CD4-positive, alpha-beta memory T cell (primary cell): Measurements from ENCODE around the gene MISP. TPM values are rescaled to one million over a fixed set of nuclear protein-coding genes. Genes with fewer than 3 reads are reported as not detected.

Source experiments
- CTCF ChIA-PET: fragments of 350-600 bp; sonication (Branson Sonifier 250); formaldehyde crosslinking; loops from one replicate; lab custom pipeline; 2021; ENCODE audit warnings: inconsistent platforms; ENCODE audit not compliant: partially characterized antibody; lab: Charles Lee
- POLR2A ChIA-PET: fragments of 350-600 bp; sonication (Branson Sonifier 250); formaldehyde crosslinking; loops from one replicate; lab custom pipeline; 2021; ENCODE audit not compliant: partially characterized antibody; lab: Charles Lee
- DNase-seq, 5 donors: peaks; one replicate each; pipeline versions ENCODE4 v3.0.0 to v3.0.0-alpha.2; 2020 to 2022; ENCODE audit warnings: mixed read lengths in 1 of 5
- H3K27ac ChIP-seq: one replicate; pipeline ENCODE4 v1.7.0; 2013; ENCODE audit warnings: low read depth, low read length
- H3K27me3 ChIP-seq: 2 replicates; pipeline ENCODE4 v1.7.0; 2013; ENCODE audit warnings: mild to moderate bottlenecking, low read length, moderate library complexity; ENCODE audit not compliant: insufficient read depth
- H3K36me3 ChIP-seq: 2 replicates; pipeline ENCODE4 v1.7.0; 2013; ENCODE audit warnings: mild to moderate bottlenecking, low read length, moderate library complexity; ENCODE audit not compliant: insufficient read depth
- H3K4me1 ChIP-seq: 2 replicates; pipeline ENCODE4 v1.7.0; 2013; ENCODE audit warnings: mild to moderate bottlenecking, low read length, moderate library complexity; ENCODE audit not compliant: insufficient read depth
- H3K4me3 ChIP-seq, 2 donors: one replicate each; pipeline ENCODE4 v1.7.0; 2013; ENCODE audit warnings: low read length in 2 of 2, mild to moderate bottlenecking in 1 of 2
- H3K9me3 ChIP-seq, 2 donors: one replicate each; pipeline ENCODE4 v1.7.0; 2013; ENCODE audit warnings: low read length in 2 of 2, control low read depth in 1 of 2; ENCODE audit not compliant: control insufficient read depth in 1 of 2
- H3K27ac Mint-ChIP-seq, 7 donors: one replicate each; pipeline ENCODE4 v1.8.0; 2020 to 2021; ENCODE audit warnings: mixed read lengths in 7 of 7, mild to moderate bottlenecking in 6 of 7, inconsistent platforms in 3 of 7, moderate library complexity in 3 of 7
- H3K27me3 Mint-ChIP-seq, 2 donors: one replicate each; pipeline ENCODE4 v1.8.0; 2020 to 2021; ENCODE audit warnings: mixed read lengths in 2 of 2
- H3K36me3 Mint-ChIP-seq, 2 donors: one replicate each; pipeline ENCODE4 v1.8.0; 2020 to 2021; ENCODE audit warnings: mixed read lengths in 2 of 2, inconsistent platforms in 1 of 2, mild to moderate bottlenecking in 1 of 2
- H3K4me1 Mint-ChIP-seq, 4 donors: one replicate each; pipeline ENCODE4 v1.8.0; 2020 to 2021; ENCODE audit warnings: mixed read lengths in 4 of 4, mild to moderate bottlenecking in 1 of 4
- H3K4me3 Mint-ChIP-seq, 8 donors: one replicate each; pipeline ENCODE4 v1.8.0; 2020 to 2021; ENCODE audit warnings: mixed read lengths in 8 of 8, mild to moderate bottlenecking in 7 of 8, moderate library complexity in 6 of 8, inconsistent platforms in 3 of 8
- H3K9me3 Mint-ChIP-seq, 8 donors: one replicate each; pipeline ENCODE4 v1.8.0; 2020 to 2021; ENCODE audit warnings: mixed read lengths in 8 of 8, mild to moderate bottlenecking in 5 of 8, inconsistent platforms in 3 of 8, moderate library complexity in 1 of 8
- intact Hi-C: fragments of 100-400 bp; cut with micrococcal nuclease; formaldehyde crosslinking; loops from one replicate; pipeline ENCODE4 v1.15.1; 2023
- polyA plus RNA-seq, 2 donors: library from polyadenylated mRNA; unstranded; fragments of 300-500 nt; fragmentation: Illumina TruSeq; gene quantifications; one replicate each; pipeline ENCODE4 v1.2.3, GENCODE V29; 2021
- total RNA-seq, 2 experiments: library from RNA; stranded (reverse); gene quantifications; one replicate each; pipeline ENCODE4 v1.2.3, GENCODE V29; 2021

Gene MISP
- total and polyA plus RNA-seq, 4 experiments from 2014 or later: not detected

- Mint-ChIP-seq H3K36me3 (peaks cover 21 to 49% of the 10 kb centered on the region in 2 donors), H3K9me3 (peaks cover 0 to 4% (median 0%) of the 10 kb centered on the region in 8 donors), H3K27me3 (no peaks in the 10 kb centered on the region), H3K4me3 (no peak overlapping the region), H3K4me1 (peaks cover 26 to 54% (median 40%) of the 10 kb centered on the region in 4 donors), H3K27ac (peak overlapping the region in 1 of 7 donors; percentile 85)
- no peak overlapping the region for H3K27ac ChIP-seq
- no peak for DNase-seq
- ChIA-PET CTCF (no interaction called here), POLR2A (no interaction called here)
- intact Hi-C loops: no loop called here
- H3K9me3 ChIP-seq: no peaks in the 10 kb centered on the region
- peaks cover 44% of the 10 kb centered on the region for H3K4me1 ChIP-seq
- no peaks in the 10 kb centered on the region for H3K27me3 ChIP-seq
- H3K4me3 ChIP-seq: no peak overlapping the region
- peaks cover 57% of the 10 kb centered on the region for H3K36me3 ChIP-seq
Measured at GRCh38 chr19:804419-805165, 53.7 kb downstream of the MISP start.

- Mint-ChIP-seq H3K36me3 (peaks cover 27 to 51% of the 10 kb centered on the region in 2 donors), H3K9me3 (peaks cover 0 to 4% (median 0%) of the 10 kb centered on the region in 8 donors), H3K4me3 (no peak overlapping the region), H3K4me1 (peaks cover 22 to 48% (median 35%) of the 10 kb centered on the region in 4 donors), H3K27me3 (no peaks in the 10 kb centered on the region), H3K27ac (peak overlapping the region in 1 of 7 donors; percentile 85)
- Histone ChIP-seq H3K27me3 (no peaks in the 10 kb centered on the region), H3K4me3 (no peak overlapping the region), H3K4me1 (peaks cover 38% of the 10 kb centered on the region), H3K9me3 (no peaks in the 10 kb centered on the region), H3K27ac (no peak overlapping the region), H3K36me3 (peaks cover 63% of the 10 kb centered on the region)
- no peak for DNase-seq
- CTCF ChIA-PET: no interaction called here
- POLR2A ChIA-PET: no interaction called here
- intact Hi-C loops: no loop called here
Measured at GRCh38 chr19:805166-805551, 54.2 kb downstream of the MISP start.

- H3K27ac Mint-ChIP-seq: no peak overlapping the region
- DNase-seq: no peak
- H3K27me3 ChIP-seq: no peaks in the 10 kb centered on the region
- peaks cover 31% of the 10 kb centered on the region for H3K4me1 ChIP-seq
- H3K9me3 ChIP-seq: no peaks in the 10 kb centered on the region
- H3K36me3 Mint-ChIP-seq: peaks cover 27 to 51% of the 10 kb centered on the region in 2 donors
- POLR2A ChIA-PET: no interaction called here
- H3K4me3 ChIP-seq: no peak overlapping the region
- no peak overlapping the region for H3K27ac ChIP-seq
- H3K4me3 Mint-ChIP-seq: no peak overlapping the region
- CTCF ChIA-PET: interaction anchor here (1.1 kb wide), 1 partner anchor 58 kb away, joined by 3 read pairs; no protein-coding TSS in a partner anchor
- peaks cover 0 to 4% (median 0%) of the 10 kb centered on the region in 8 donors for H3K9me3 Mint-ChIP-seq
- H3K27me3 Mint-ChIP-seq: no peaks in the 10 kb centered on the region
- peaks cover 17 to 42% (median 29%) of the 10 kb centered on the region in 4 donors for H3K4me1 Mint-ChIP-seq
- intact Hi-C loops: no loop called here
- H3K36me3 ChIP-seq: peaks cover 70% of the 10 kb centered on the region
Measured at GRCh38 chr19:805600-806550, 55.0 kb downstream of the MISP start.

- no peaks in the 10 kb centered on the region for H3K9me3 ChIP-seq
- Mint-ChIP-seq H3K9me3 (peaks cover 0 to 4% (median 0%) of the 10 kb centered on the region in 8 donors), H3K36me3 (peaks cover 34 to 51% of the 10 kb centered on the region in 2 donors), H3K27me3 (no peaks in the 10 kb centered on the region), H3K4me1 (peaks cover 15 to 32% (median 23%) of the 10 kb centered on the region in 4 donors), H3K27ac (peak overlapping the region in 2 of 7 donors; percentile 73 to 82), H3K4me3 (peak overlapping the region in 2 of 8 donors; percentile 15 to 43)
- intact Hi-C loops: no loop called here
- ChIA-PET CTCF (interaction anchor here (1.1 kb wide), 1 partner anchor 57 kb away, joined by 3 read pairs; no protein-coding TSS in a partner anchor), POLR2A (no interaction called here)
- H3K27me3 ChIP-seq: no peaks in the 10 kb centered on the region
- H3K36me3 ChIP-seq: peaks cover 74% of the 10 kb centered on the region
- peaks cover 21% of the 10 kb centered on the region for H3K4me1 ChIP-seq
- DNase-seq: no peak
- H3K27ac ChIP-seq: no peak overlapping the region
- H3K4me3 ChIP-seq: no peak overlapping the region
Measured at GRCh38 chr19:806815-807421, 56.0 kb downstream of the MISP start.

GRCh38 chr19:807627-808422, 56.9 kb downstream of the MISP start:
- Mint-ChIP-seq H3K27ac (peak overlapping the region in 3 of 7 donors; percentile 49 to 82 (median 73)), H3K27me3 (no peaks in the 10 kb centered on the region), H3K4me3 (peak overlapping the region in 3 of 8 donors; percentile 15 to 55 (median 43)), H3K4me1 (peaks cover 9 to 23% (median 16%) of the 10 kb centered on the region in 4 donors), H3K36me3 (peaks cover 31 to 47% of the 10 kb centered on the region in 2 donors), H3K9me3 (peaks cover 0 to 6% (median 0%) of the 10 kb centered on the region in 8 donors)
- H3K27me3 ChIP-seq: no peaks in the 10 kb centered on the region
- DNase-seq: no peak
- H3K9me3 ChIP-seq: no peaks in the 10 kb centered on the region
- ChIA-PET POLR2A (interaction anchor here (1.4 kb wide), 1 partner anchor 8 kb away, joined by 6 read pairs; no protein-coding TSS in a partner anchor), CTCF (no interaction called here)
- no peak overlapping the region for H3K4me3 ChIP-seq
- intact Hi-C loops: no loop called here
- H3K4me1 ChIP-seq: peaks cover 12% of the 10 kb centered on the region
- peaks cover 74% of the 10 kb centered on the region for H3K36me3 ChIP-seq
- H3K27ac ChIP-seq: no peak overlapping the region

GRCh38 chr19:808423-808775, 57.5 kb downstream of the MISP start:
- Mint-ChIP-seq H3K36me3 (peaks cover 31 to 43% of the 10 kb centered on the region in 2 donors), H3K27me3 (no peaks in the 10 kb centered on the region), H3K9me3 (peaks cover 0 to 6% (median 0%) of the 10 kb centered on the region in 8 donors), H3K4me3 (no peak overlapping the region), H3K27ac (peak overlapping the region in 1 of 7 donors; percentile 24), H3K4me1 (peaks cover 9 to 17% (median 13%) of the 10 kb centered on the region in 4 donors)
- H3K9me3 ChIP-seq: no peaks in the 10 kb centered on the region
- intact Hi-C loops: no loop called here
- no peak for DNase-seq
- POLR2A ChIA-PET: interaction anchor here (1.4 kb wide), 1 partner anchor 9 kb away, joined by 6 read pairs; no protein-coding TSS in a partner anchor
- H3K27me3 ChIP-seq: no peaks in the 10 kb centered on the region
- no peak overlapping the region for H3K27ac ChIP-seq
- no peak overlapping the region for H3K4me3 ChIP-seq
- H3K4me1 ChIP-seq: peaks cover 6% of the 10 kb centered on the region
- H3K36me3 ChIP-seq: peaks cover 70% of the 10 kb centered on the region
- CTCF ChIA-PET: interaction anchor here (0.8 kb wide), 1 partner anchor 325 kb away, joined by 3 read pairs; no protein-coding TSS in a partner anchor
